ENCODE results near the gene KIAA0930. TPM values are rescaled to one million over a fixed set of nuclear protein-coding genes. Genes with fewer than 3 reads are reported as not detected.
A peak's percentile ranks its signal among the peaks of the same experiment; 100 is the strongest.

Gene KIAA0930
- total RNA-seq, 1 donor = 43.4 TPM

DNA sequence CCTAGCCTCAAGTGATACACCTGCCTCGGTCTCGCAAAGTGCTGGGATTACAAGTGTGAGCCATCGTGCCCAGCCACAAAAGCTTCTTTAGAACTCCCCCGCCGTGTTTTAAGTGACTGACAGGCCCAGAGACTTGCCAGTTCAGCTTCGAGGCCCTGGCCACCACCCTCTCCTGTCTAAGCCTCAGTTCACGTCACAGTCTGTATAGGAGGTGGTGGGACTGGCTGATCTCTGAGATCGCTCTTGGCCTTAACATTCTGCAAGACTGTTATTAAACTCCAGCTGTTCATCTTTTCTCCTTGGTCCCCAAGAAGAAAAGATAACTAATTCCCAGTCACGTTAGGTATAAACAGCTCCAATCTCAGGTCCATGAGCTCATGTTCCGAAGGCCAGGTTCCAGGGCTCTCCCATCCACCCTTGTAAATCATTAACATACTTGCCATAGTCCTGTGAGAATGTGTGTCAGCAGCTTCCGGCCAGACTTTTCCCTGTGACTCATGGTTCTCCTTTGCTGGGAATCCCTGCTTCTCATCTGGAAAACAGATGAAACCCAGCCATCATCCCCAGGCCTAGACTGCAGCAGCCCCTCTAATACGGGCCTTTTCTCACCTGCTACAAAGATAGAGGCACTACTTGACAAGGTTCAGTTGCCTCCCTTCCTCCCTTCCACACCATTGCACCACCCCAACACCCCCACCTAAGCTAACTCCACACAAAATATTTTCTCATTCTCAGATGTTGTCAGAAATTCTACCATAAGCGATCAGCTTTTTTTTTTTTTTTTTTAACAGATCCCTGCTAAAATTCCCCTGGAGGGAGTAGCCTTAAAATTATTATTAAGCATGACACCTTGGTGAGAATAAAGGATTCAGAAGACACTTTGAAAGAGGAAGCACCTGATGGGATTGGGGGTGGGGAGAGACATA, 5.6 kb upstream of the KIAA0930 start:
- Histone ChIP-seq H2AFZ (ENCODE audit: low read length) (peak overlapping the region; percentile 30), H4K20me1 (ENCODE audit: insufficient read depth, low read length) (no peaks in the 10 kb centered on the region), H3K4me2 (ENCODE audit: insufficient read depth, low read length) (peak overlapping the region; percentile 51), H3K79me2 (ENCODE audit: insufficient read depth, low read length) (no peaks in the 10 kb centered on the region), H3K36me3 (ENCODE audit: insufficient read depth, low read length) (no peaks in the 10 kb centered on the region), H3K27me3 (ENCODE audit: insufficient read depth, low read length) (no peaks in the 10 kb centered on the region), H3K4me3 (ENCODE audit: insufficient read depth, low read length) (no peak overlapping the region), H3K4me1 (ENCODE audit: insufficient read depth, low read length) (peaks cover 10% of the 10 kb centered on the region), H3K27ac (ENCODE audit: low read depth, low read length) (peak overlapping the region; percentile 82), H3K9me3 (ENCODE audit: low read depth, low read length) (no peaks in the 10 kb centered on the region)
- no peak for TF ChIP-seq CTCF (IDR thresholded peaks at IDR 0.05; ENCODE audit: extremely low read depth, low read depth, low read length)
- DNase-seq (ENCODE audit: insufficient read length, low spot score, missing footprints) = peak; percentile 98

GRCh38 chr22:45244916-45245315, 4.2 kb upstream of the KIAA0930 start:
- H3K4me1 ChIP-seq (ENCODE audit: insufficient read depth, low read length) = peaks cover 14% of the 10 kb centered on the region
- no peak for DNase-seq (ENCODE audit: insufficient read length, low spot score, missing footprints)
- H4K20me1 ChIP-seq (ENCODE audit: insufficient read depth, low read length) = no peaks in the 10 kb centered on the region
- no peak overlapping the region for H3K27ac ChIP-seq (ENCODE audit: low read depth, low read length)
- H3K9me3 ChIP-seq (ENCODE audit: low read depth, low read length) = no peaks in the 10 kb centered on the region
- H3K36me3 ChIP-seq (ENCODE audit: insufficient read depth, low read length) = no peaks in the 10 kb centered on the region
- peaks cover 5% of the 10 kb centered on the region for H3K79me2 ChIP-seq (ENCODE audit: insufficient read depth, low read length)
- no peak overlapping the region for H3K4me2 ChIP-seq (ENCODE audit: insufficient read depth, low read length)
- no peak overlapping the region for H3K4me3 ChIP-seq (ENCODE audit: insufficient read depth, low read length)
- H2AFZ ChIP-seq (ENCODE audit: low read length) = no peak overlapping the region
- H3K27me3 ChIP-seq (ENCODE audit: insufficient read depth, low read length) = no peaks in the 10 kb centered on the region
- no peak for TF ChIP-seq CTCF (IDR thresholded peaks at IDR 0.05; ENCODE audit: extremely low read depth, low read depth, low read length)

DNA sequence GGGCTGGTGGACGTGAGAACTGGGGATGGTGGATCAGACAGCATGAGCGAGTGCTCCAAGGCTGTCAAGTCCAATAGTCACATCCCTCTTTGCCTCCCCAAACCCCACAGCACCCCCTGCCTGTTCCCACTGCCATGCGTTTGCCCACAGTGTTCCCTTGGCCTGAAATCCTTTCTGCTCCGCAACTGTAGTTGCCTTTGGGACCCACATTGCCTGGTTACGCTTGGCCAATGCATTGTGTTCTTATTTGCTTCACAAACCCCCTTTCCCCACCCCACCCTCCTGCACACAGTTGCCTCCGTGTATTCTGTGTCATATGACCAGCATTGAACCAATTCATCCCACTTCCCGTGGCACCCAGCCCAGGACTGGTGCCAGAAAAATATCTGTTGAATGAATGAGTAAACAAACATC, 2.1 kb upstream of the KIAA0930 start:
- Histone ChIP-seq H2AFZ (ENCODE audit: low read length) (no peak overlapping the region), H3K27ac (ENCODE audit: low read depth, low read length) (no peak overlapping the region), H3K4me2 (ENCODE audit: insufficient read depth, low read length) (no peak overlapping the region), H3K4me1 (ENCODE audit: insufficient read depth, low read length) (peaks cover 17% of the 10 kb centered on the region), H3K9me3 (ENCODE audit: low read depth, low read length) (no peaks in the 10 kb centered on the region), H3K4me3 (ENCODE audit: insufficient read depth, low read length) (no peak overlapping the region), H3K27me3 (ENCODE audit: insufficient read depth, low read length) (no peaks in the 10 kb centered on the region), H3K36me3 (ENCODE audit: insufficient read depth, low read length) (no peaks in the 10 kb centered on the region), H3K79me2 (ENCODE audit: insufficient read depth, low read length) (peaks cover 19% of the 10 kb centered on the region), H4K20me1 (ENCODE audit: insufficient read depth, low read length) (peaks cover 14% of the 10 kb centered on the region)
- peak; percentile 34 for TF ChIP-seq CTCF (IDR thresholded peaks at IDR 0.05; ENCODE audit: extremely low read depth, low read depth, low read length)
- peak; percentile 58 for DNase-seq (ENCODE audit: insufficient read length, low spot score, missing footprints)

- Histone ChIP-seq H3K79me2 (ENCODE audit: insufficient read depth, low read length) (peaks cover 32% of the 10 kb centered on the region), H3K27ac (ENCODE audit: low read depth, low read length) (peak overlapping the region; percentile 17)
These were observed 437 bp downstream of the KIAA0930 start for GRCh38 chr22:45240104-45240809.

More at GRCh38 chr22:45240104-45240809, 437 bp downstream of the KIAA0930 start:
- Histone ChIP-seq H4K20me1 (ENCODE audit: insufficient read depth, low read length) (peaks cover 31% of the 10 kb centered on the region), H3K9me3 (ENCODE audit: low read depth, low read length) (no peaks in the 10 kb centered on the region), H3K27me3 (ENCODE audit: insufficient read depth, low read length) (no peaks in the 10 kb centered on the region), H3K4me3 (ENCODE audit: insufficient read depth, low read length) (peak overlapping the region; percentile 83), H3K4me1 (ENCODE audit: insufficient read depth, low read length) (peaks cover 7% of the 10 kb centered on the region), H3K36me3 (ENCODE audit: insufficient read depth, low read length) (no peaks in the 10 kb centered on the region), H3K4me2 (ENCODE audit: insufficient read depth, low read length) (peak overlapping the region; percentile 86), H2AFZ (ENCODE audit: low read length) (peak overlapping the region; percentile 68)
- TF ChIP-seq CTCF (IDR thresholded peaks at IDR 0.05; ENCODE audit: extremely low read depth, low read depth, low read length) = no peak
- peak; percentile 94 for DNase-seq (ENCODE audit: insufficient read length, low spot score, missing footprints)

All from osteoblast (primary cell).